ENCODE data around the gene ARHGEF3. TPM values are rescaled to one million over a fixed set of nuclear protein-coding genes. Genes with fewer than 3 reads are reported as not detected.

Gene ARHGEF3
- total and polyA plus RNA-seq, 2 experiments from 2014 or later: 41.7 to 63.8 TPM

GRCh38 chr3:56775445-56775837 lies 26.3 kb downstream of the ARHGEF3 start:
- Histone ChIP-seq H3K9me2 (replicated peaks; ENCODE audit: insufficient read depth) (no peaks in the 10 kb centered on the region), H3K9me3 (ENCODE audit: low read depth) (no peaks in the 10 kb centered on the region), H3K4me2 (peak overlapping the region; percentile 61), H3K4me1 (ENCODE audit: insufficient read depth) (peaks cover 19% of the 10 kb centered on the region), H2AFZ (no peak overlapping the region), H4K20me1 (ENCODE audit: insufficient read depth, poor library complexity, severe bottlenecking) (peaks cover 67% of the 10 kb centered on the region), H3K36me3 (replicated peaks; ENCODE audit: insufficient read depth, low read depth) (no peaks in the 10 kb centered on the region), H3K27ac (no peak overlapping the region), H3K27me3 (no peaks in the 10 kb centered on the region), H3K79me2 (peaks cover 85% of the 10 kb centered on the region), H3K4me3 (no peak overlapping the region)
- DNase-seq (ENCODE audit: low spot score): no peak
- no peak for TF ChIP-seq EZH2 (IDR thresholded peaks at IDR 0.05; ENCODE audit: borderline replicate concordance)
- TF ChIP-seq EZH2phosphoT487 (IDR thresholded peaks at IDR 0.05; ENCODE audit: low read depth, severe bottlenecking, unreplicated experiment): no peak
- no peak for TF ChIP-seq CTCF (IDR thresholded peaks at IDR 0.05; ENCODE audit: poor library complexity)
- 82% methylated on average over 7 of the region's 7 CpGs for WGBS (ENCODE audit: low lambda C conversion rate, missing lambda C conversion rate)

- H3K79me2 ChIP-seq: peaks cover 83% of the 10 kb centered on the region
These were observed 27.8 kb downstream of the ARHGEF3 start for GRCh38 chr3:56773986-56774385.

GRCh38 chr3:56772952-56773938 lies 28.5 kb downstream of the ARHGEF3 start:
- TF ChIP-seq EZH2 (IDR thresholded peaks at IDR 0.05; ENCODE audit: borderline replicate concordance): no peak
- TF ChIP-seq CTCF (IDR thresholded peaks at IDR 0.05; ENCODE audit: poor library complexity): no peak
- no peak for TF ChIP-seq EZH2phosphoT487 (IDR thresholded peaks at IDR 0.05; ENCODE audit: low read depth, severe bottlenecking, unreplicated experiment)
- WGBS (ENCODE audit: low lambda C conversion rate, missing lambda C conversion rate): 91% methylated on average over 16 of the region's 16 CpGs

More at GRCh38 chr3:56773986-56774385, 27.8 kb downstream of the ARHGEF3 start:
- H3K27ac ChIP-seq: no peak overlapping the region
- no peaks in the 10 kb centered on the region for H3K9me3 ChIP-seq (ENCODE audit: low read depth)
- H3K36me3 ChIP-seq (replicated peaks; ENCODE audit: insufficient read depth, low read depth): no peaks in the 10 kb centered on the region
- H3K4me1 ChIP-seq (ENCODE audit: insufficient read depth): peaks cover 19% of the 10 kb centered on the region
- no peak overlapping the region for H3K4me3 ChIP-seq
- no peak for DNase-seq (ENCODE audit: low spot score)
- H2AFZ ChIP-seq: no peak overlapping the region
- H4K20me1 ChIP-seq (ENCODE audit: insufficient read depth, poor library complexity, severe bottlenecking): peaks cover 59% of the 10 kb centered on the region
- H3K9me2 ChIP-seq (replicated peaks; ENCODE audit: insufficient read depth): no peaks in the 10 kb centered on the region
- H3K4me2 ChIP-seq: no peak overlapping the region
- H3K27me3 ChIP-seq: no peaks in the 10 kb centered on the region
- TF ChIP-seq EZH2 (IDR thresholded peaks at IDR 0.05; ENCODE audit: borderline replicate concordance) (no peak), CTCF (IDR thresholded peaks at IDR 0.05; ENCODE audit: poor library complexity) (no peak), EZH2phosphoT487 (IDR thresholded peaks at IDR 0.05; ENCODE audit: low read depth, severe bottlenecking, unreplicated experiment) (no peak)

More at GRCh38 chr3:56772952-56773938, 28.5 kb downstream of the ARHGEF3 start:
- Histone ChIP-seq H3K9me3 (ENCODE audit: low read depth) (no peaks in the 10 kb centered on the region), H3K27me3 (no peaks in the 10 kb centered on the region), H3K27ac (no peak overlapping the region), H3K4me2 (no peak overlapping the region), H3K36me3 (replicated peaks; ENCODE audit: insufficient read depth, low read depth) (no peaks in the 10 kb centered on the region), H3K4me3 (no peak overlapping the region), H3K9me2 (replicated peaks; ENCODE audit: insufficient read depth) (no peaks in the 10 kb centered on the region), H3K4me1 (ENCODE audit: insufficient read depth) (peaks cover 19% of the 10 kb centered on the region), H4K20me1 (ENCODE audit: insufficient read depth, poor library complexity, severe bottlenecking) (peaks cover 61% of the 10 kb centered on the region), H3K79me2 (peaks cover 83% of the 10 kb centered on the region), H2AFZ (no peak overlapping the region)
- DNase-seq (ENCODE audit: low spot score): no peak
